GM10266 (cell line): ENCODE data around the gene HMGCR.

Experiments used
- DNase-seq: peaks from one replicate; pipeline ENCODE4 v3.0.0; 2012; ENCODE audit errors: extremely low spot score
- CTCF ChIP-seq: IDR thresholded peaks from 2 replicates; pipeline ENCODE4 v1.5.1; 2012; ENCODE audit warnings: mild to moderate bottlenecking, low read depth; ENCODE audit not compliant: control insufficient read depth, insufficient read depth; ENCODE audit errors: missing control alignments

The HMGCR gene

GRCh38 chr5:75335486-75335885, 1.5 kb upstream of the HMGCR start:
- no peak for DNase-seq
- no peak for TF ChIP-seq CTCF

GRCh38 chr5:75335952-75336614, 937 bp upstream of the HMGCR start:
- TF ChIP-seq CTCF, result peak; percentile 6
- DNase-seq, result peak; percentile 53

GRCh38 chr5:75337366-75338021, 474 bp downstream of the HMGCR start:
- no peak for DNase-seq
- no peak for TF ChIP-seq CTCF

- TF ChIP-seq CTCF, result no peak
- no peak for DNase-seq
Observed at GRCh38 chr5:75338408-75338807, 1.4 kb downstream of the HMGCR start.

GRCh38 chr5:75340714-75341478, 3.9 kb downstream of the HMGCR start:
- no peak for TF ChIP-seq CTCF
- no peak for DNase-seq

GRCh38 chr5:75341934-75342333, 4.9 kb downstream of the HMGCR start:
- no peak for TF ChIP-seq CTCF
- no peak for DNase-seq

GRCh38 chr5:75342836-75343235, 5.8 kb downstream of the HMGCR start:
- TF ChIP-seq CTCF, result no peak
- no peak for DNase-seq
